Measurements from ENCODE around the gene KCNJ12.

KCNJ12 gene

DNA sequence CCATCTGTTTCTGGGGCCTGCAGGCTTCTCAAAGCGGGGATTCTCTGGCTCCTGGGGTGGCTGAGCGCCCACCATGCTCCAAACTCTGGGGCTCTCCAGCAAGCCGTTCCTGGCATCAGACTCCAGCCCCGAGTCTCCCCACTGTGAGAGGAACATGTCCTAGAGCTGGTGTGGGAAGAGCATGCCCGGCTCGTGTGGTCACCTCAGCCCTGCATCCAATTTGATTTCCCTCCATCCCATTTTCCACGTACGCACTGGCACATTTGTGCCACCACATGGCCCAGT is 23.2 kb upstream of the KCNJ12 start:
- TF ChIP-seq, protein P1, sequence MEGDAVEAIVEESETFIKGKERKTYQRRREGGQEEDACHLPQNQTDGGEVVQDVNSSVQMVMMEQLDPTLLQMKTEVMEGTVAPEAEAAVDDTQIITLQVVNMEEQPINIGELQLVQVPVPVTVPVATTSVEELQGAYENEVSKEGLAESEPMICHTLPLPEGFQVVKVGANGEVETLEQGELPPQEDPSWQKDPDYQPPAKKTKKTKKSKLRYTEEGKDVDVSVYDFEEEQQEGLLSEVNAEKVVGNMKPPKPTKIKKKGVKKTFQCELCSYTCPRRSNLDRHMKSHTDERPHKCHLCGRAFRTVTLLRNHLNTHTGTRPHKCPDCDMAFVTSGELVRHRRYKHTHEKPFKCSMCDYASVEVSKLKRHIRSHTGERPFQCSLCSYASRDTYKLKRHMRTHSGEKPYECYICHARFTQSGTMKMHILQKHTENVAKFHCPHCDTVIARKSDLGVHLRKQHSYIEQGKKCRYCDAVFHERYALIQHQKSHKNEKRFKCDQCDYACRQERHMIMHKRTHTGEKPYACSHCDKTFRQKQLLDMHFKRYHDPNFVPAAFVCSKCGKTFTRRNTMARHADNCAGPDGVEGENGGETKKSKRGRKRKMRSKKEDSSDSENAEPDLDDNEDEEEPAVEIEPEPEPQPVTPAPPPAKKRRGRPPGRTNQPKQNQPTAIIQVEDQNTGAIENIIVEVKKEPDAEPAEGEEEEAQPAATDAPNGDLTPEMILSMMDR (conservative IDR thresholded peaks at IDR 0.05; ENCODE audit: control insufficient read depth, insufficient read depth, low read depth, low read length), result no peak
- DNase-seq (ENCODE audit: low read depth), result no peak
- no peak overlapping the region for H3K4me3 ChIP-seq (ENCODE audit: control insufficient read depth, low read depth, low read length)

DNA sequence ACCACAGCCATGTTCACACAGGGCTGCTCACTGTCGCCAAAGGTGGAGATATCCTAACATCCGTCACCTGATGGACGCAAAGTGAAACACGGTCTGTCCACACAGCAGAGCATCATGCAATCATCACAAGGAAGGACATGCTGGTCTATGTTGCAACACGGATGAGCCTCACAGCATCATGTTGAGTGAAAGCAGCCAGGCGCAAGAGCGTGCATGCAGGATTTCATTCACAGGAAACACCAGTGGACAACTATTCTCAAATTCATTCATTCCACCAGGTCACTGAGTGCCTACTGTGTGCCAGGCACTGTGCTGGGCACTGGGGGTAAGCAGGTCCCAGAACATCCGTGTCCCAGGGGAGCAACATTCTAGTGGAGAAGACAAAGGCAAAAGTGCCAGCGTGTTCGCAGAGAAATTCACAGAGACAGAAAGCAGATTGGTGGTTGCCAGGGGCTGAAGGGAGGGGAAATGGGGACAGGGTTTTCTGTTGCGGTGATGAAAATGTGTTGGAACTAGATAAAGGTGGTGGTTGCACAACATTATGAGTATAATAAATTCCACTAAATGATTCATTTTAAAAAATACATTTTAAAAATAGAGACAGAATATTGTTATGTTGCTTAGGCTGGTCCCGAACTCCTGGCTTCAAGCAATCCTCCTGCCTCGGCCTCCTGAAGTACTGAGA is 22.7 kb upstream of the KCNJ12 start:
- TF ChIP-seq, protein P1 (conservative IDR thresholded peaks at IDR 0.05; ENCODE audit: control insufficient read depth, insufficient read depth, low read depth, low read length), result no peak
- H3K4me3 ChIP-seq (ENCODE audit: control insufficient read depth, low read depth, low read length), result no peak overlapping the region
- DNase-seq (ENCODE audit: low read depth), result peak; percentile 53

DNA sequence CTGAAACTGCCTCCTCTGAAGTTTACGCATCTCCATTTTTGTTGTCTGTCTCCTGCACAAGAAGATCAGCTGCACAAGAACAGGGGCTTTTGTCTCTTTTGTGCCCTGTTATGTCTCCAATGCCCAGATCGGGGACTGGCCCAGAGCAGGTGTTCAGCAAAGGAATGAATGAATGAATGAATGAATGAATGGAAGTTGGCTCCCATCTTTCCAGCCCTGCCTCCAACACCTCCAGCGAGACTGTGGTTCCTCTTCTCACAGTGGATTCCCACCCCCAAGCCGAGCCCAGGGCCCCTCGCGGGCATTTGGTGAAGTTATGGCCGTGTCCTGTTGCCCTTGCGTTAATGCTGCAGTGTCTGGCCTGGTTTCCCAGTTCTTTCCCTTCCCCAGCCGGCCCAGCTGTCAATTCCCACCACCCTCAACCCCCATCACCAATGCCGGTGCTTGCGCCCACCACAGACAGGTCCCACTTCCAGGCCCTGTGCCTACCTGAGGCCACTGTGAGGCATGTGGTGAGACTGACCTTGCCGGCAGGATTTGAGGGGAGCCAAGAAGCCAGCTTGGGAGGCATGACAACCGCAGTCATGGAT is 21.3 kb upstream of the KCNJ12 start:
- TF ChIP-seq, protein P1 (conservative IDR thresholded peaks at IDR 0.05; ENCODE audit: control insufficient read depth, insufficient read depth, low read depth, low read length), result no peak

DNA sequence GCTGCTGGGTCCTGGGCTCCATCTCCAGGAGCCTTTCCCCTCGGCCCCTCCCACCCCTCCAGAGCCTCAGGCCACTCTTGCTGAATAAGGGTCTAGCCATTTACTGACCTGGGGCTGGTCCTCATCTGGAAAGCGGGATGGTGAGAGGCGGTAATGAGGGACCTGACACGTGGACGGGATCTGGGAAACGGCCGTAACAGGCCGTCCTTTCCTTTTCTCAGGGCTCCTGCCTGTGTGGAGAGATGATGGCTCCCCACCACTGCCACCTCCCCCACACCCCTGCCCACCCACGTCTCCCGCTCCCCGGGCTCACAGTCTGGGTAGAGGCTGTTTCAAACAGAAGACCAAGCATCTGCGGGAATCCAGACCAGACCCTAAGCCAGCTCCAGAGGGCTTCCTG is 20.6 kb upstream of the KCNJ12 start:
- DNase-seq (ENCODE audit: low read depth), result no peak
- H3K4me3 ChIP-seq (ENCODE audit: control insufficient read depth, low read depth, low read length), result no peak overlapping the region
- TF ChIP-seq, protein P1 (conservative IDR thresholded peaks at IDR 0.05; ENCODE audit: control insufficient read depth, insufficient read depth, low read depth, low read length), result no peak

More for the DNA sequence above, 21.3 kb upstream of the KCNJ12 start:
- DNase-seq (ENCODE audit: low read depth), result no peak
- H3K4me3 ChIP-seq (ENCODE audit: control insufficient read depth, low read depth, low read length), result no peak overlapping the region

DNA sequence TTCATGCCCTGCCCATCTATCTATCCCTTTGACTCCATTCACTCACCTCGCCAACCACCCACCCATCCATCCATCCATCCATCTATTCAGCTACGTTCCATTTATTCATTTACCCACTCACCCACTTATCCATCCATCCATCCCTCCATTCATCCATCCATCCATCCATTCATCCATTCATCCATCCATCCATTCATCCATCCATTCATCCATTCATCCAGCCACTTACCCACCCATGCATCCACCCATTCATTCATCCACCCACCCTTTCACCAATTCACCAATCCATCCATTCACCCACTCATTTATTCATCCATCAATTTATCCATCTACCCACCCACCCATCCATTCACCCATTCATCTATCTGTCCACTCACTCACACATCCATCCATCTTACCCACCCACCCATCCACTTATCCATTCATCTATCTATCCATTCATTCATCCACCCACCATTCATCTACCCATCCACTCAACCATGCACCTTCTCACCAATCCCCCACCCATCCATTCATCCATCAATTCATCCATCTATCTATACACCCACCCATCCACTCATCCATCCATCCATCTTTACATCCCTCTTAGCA is 19.5 kb upstream of the KCNJ12 start:
- H3K4me3 ChIP-seq (ENCODE audit: control insufficient read depth, low read depth, low read length), result no peak overlapping the region
- DNase-seq (ENCODE audit: low read depth), result no peak
- TF ChIP-seq, protein P1 (conservative IDR thresholded peaks at IDR 0.05; ENCODE audit: control insufficient read depth, insufficient read depth, low read depth, low read length), result no peak

DNA sequence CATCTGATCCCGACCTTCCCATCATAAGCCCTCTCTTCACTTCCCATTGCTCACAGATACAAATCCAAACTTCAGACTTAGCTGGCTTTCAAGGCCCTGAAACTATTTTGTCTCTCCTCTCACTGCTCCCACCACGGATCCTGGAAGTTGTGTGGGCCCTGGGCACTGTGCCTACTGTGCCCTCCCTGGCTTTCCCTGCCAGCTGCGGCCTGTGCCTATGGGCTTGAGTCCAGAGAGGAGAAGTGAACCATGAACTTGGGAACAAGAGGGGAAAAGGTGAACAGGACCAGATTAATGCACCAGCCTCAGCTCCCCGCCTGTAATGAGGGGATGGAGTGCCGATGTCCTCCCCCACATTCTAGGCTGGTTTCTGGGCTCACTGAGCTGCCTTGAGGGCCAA is 18.9 kb upstream of the KCNJ12 start:
- TF ChIP-seq, protein P1 (conservative IDR thresholded peaks at IDR 0.05; ENCODE audit: control insufficient read depth, insufficient read depth, low read depth, low read length), result no peak
- DNase-seq (ENCODE audit: low read depth), result no peak
- H3K4me3 ChIP-seq (ENCODE audit: control insufficient read depth, low read depth, low read length), result no peak overlapping the region

All from fibroblast of mammary gland (primary cell).